GM12864 (cell line): ENCODE data around the gene POLQ.
"Not testable (repeated sequence)": the region's sequence is repeated elsewhere in the genome, so short reads cannot be mapped to it uniquely, and the experiment has no call there.

Source experiments
- DNase-seq: peaks from one replicate; pipeline ENCODE4 v3.0.0-alpha.2; 2011; ENCODE audit warnings: low read depth
- H3K4me3 ChIP-seq: 2 replicates; pipeline ENCODE4 v1.5.1; 2011; ENCODE audit warnings: mild to moderate bottlenecking, low read depth, low read length, control low read depth
- CTCF ChIP-seq: IDR thresholded peaks from 2 replicates; pipeline ENCODE4 v1.5.1; 2011; ENCODE audit warnings: low read depth, mild to moderate bottlenecking, moderate library complexity, low read length, control low read depth, inconsistent platforms; ENCODE audit errors: missing control alignments

POLQ gene

GRCh38 chr3:121405631-121406030, 140.2 kb downstream of the POLQ start:
- H3K4me3 ChIP-seq, result no peak overlapping the region
- no peak for TF ChIP-seq CTCF
- no peak for DNase-seq

- no peak overlapping the region for H3K4me3 ChIP-seq
- no peak for TF ChIP-seq CTCF
- DNase-seq, result no peak
Measured at GRCh38 chr3:121399820-121400219, 146.0 kb downstream of the POLQ start.

DNA sequence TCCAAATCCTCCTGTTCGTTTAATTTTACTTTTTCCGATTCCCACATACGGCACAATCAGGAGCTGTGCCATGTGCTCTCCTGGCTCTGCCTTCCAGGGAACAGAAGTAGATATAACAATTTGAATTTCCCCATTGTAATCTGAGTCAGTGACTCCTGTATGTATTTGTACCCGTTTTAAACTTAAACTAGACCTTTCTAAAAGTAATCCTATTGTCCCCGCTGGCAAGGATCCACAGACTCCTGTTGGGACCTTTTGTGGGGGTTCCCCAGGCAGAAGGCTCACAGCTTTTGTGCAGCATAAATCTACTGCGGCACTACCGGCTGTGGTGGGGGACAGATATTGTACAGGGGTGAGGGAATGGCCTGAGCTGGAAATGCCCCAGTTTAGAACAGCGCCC, 147.7 kb downstream of the POLQ start:
- not testable (repeated sequence) for DNase-seq, H3K4me3 ChIP-seq

GRCh38 chr3:121395967-121396366, 149.8 kb downstream of the POLQ start:
- not testable (repeated sequence) for H3K4me3 ChIP-seq, DNase-seq

GRCh38 chr3:121388308-121388707, 157.5 kb downstream of the POLQ start:
- H3K4me3 ChIP-seq, DNase-seq: not testable (repeated sequence)
